Fibroblast of pulmonary artery (primary cell): ENCODE data around the gene AHCYL1.
A peak's percentile ranks its signal among the peaks of the same experiment; 100 is the strongest.

Source experiments
- DNase-seq: peaks from one replicate; pipeline ENCODE4 v3.0.0-alpha.2; 2010; ENCODE audit warnings: low read depth
- H3K4me3 ChIP-seq: replicated peaks from 2 replicates; pipeline ENCODE4 v1.5.1; 2011; ENCODE audit warnings: low read depth, mild to moderate bottlenecking, control low read depth, low read length, moderate library complexity
- TF ChIP-seq, protein P1 (sequence below): IDR thresholded peaks from 2 replicates; pipeline ENCODE4 v1.5.1; 2011; ENCODE audit warnings: mild to moderate bottlenecking, control low read depth, low read length, inconsistent platforms; ENCODE audit errors: missing control alignments

The AHCYL1 gene

DNA sequence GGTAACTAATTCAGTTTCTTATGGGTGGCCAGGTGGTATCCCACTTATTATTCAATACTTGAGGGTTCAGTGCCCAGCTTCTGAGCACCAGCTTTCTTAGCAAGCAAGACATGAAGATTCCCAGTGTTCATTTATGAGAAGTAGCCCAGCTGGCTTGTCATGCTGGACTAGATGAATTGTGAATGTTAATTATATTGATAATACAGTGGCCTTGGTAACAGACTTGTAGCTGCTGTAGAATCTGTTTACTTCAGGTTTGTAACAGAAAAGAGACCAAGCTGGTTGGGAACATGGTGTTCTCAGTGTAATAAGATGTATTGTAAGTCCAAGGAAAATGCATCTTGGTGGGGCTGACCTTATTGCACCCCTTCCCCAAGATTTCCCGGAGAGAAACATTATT, 10.1 kb downstream of the AHCYL1 start:
- no peak overlapping the region for H3K4me3 ChIP-seq
- no peak for DNase-seq
- TF ChIP-seq, protein P1, sequence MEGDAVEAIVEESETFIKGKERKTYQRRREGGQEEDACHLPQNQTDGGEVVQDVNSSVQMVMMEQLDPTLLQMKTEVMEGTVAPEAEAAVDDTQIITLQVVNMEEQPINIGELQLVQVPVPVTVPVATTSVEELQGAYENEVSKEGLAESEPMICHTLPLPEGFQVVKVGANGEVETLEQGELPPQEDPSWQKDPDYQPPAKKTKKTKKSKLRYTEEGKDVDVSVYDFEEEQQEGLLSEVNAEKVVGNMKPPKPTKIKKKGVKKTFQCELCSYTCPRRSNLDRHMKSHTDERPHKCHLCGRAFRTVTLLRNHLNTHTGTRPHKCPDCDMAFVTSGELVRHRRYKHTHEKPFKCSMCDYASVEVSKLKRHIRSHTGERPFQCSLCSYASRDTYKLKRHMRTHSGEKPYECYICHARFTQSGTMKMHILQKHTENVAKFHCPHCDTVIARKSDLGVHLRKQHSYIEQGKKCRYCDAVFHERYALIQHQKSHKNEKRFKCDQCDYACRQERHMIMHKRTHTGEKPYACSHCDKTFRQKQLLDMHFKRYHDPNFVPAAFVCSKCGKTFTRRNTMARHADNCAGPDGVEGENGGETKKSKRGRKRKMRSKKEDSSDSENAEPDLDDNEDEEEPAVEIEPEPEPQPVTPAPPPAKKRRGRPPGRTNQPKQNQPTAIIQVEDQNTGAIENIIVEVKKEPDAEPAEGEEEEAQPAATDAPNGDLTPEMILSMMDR, result no peak

DNA sequence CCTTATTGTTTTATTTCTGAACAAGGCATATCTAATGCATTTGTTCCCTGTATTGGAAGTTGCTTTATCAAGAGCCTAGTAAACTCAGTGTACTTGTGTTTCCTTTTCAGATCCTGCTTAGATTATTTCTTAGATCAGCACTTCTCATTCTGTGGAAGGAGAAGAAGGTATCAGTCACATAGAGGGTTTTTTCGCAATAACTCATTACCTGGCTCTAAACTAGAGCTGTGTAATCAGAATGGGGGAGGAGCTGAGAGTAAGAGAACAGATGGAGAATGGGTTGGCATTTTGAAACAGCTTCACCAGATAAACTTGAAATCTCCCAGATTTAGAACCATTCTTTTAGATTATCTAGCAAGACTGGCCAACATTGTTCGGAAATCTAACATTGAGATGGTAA, 11.0 kb downstream of the AHCYL1 start:
- no peak for DNase-seq
- H3K4me3 ChIP-seq, result no peak overlapping the region
- TF ChIP-seq, protein P1, result no peak

DNA sequence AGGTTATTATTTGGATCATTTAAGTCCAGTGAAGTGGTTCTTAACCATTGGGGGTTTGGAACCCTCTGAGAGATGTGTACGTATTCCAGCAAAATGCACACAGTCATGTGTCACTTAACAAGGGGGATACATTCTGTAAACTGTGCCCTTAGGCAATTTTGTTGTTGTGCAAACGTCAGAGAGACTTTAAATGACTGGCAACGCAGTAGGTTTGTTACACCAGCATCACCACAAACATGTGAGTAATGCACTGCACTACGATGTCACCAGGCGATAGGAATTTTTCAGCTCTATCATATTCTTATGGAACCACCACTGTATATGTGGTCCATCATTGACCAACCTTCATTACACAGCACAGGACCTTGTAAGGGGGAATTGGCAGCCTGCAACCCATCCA, 11.9 kb downstream of the AHCYL1 start:
- TF ChIP-seq, protein P1, result no peak
- peak; percentile 39 for DNase-seq
- no peak overlapping the region for H3K4me3 ChIP-seq

DNA sequence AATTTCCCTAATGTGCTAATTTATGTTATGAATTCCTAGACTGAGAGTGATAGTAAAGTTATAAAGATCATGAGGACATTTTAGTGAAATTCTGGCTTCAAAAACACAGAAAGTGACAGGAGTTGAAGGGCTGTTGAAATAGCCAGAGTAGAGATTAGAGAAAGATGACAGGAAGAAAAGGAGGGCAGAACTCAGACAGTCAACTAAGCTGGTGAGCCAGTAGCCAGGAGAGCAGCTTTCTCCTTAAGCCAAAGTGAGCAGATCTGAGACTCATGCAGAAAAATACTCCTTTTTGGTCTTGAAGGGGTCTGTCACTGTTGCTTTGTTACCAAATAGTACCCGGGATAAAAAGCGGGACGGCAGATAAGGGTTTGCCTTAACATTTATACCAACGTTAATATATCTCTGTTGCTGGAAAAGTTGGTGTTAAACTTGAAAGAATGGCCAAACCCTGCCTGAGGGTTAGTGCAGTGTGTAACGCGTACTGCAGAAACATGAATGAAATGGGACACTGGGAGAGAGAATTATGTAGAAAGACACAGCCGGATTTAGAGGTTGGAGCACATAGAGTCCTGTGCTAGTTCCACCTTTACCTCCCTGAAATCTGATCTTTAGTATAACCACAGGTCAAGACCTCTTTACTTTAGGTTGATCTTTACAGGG, 12.8 kb downstream of the AHCYL1 start:
- TF ChIP-seq, protein P1, result no peak
- DNase-seq, result no peak
- no peak overlapping the region for H3K4me3 ChIP-seq

DNA sequence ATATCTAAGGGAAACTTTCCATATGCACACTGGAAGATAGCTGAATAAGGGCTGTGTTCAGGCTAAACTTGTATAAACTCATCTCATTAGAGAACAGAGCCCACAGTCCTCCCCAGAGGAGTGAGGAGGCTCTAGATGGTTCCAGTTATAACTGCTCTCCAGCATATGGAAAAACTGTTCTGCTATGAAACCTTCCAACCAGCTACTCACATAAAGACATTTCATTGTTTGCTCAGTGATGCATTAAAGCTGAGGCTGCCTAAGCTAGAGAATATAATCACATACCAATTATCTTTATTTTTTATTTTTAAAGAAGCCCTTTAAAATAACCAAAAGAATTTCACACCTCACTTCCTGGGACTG, 13.3 kb downstream of the AHCYL1 start:
- DNase-seq, result no peak
- no peak overlapping the region for H3K4me3 ChIP-seq
- TF ChIP-seq, protein P1, result no peak

DNA sequence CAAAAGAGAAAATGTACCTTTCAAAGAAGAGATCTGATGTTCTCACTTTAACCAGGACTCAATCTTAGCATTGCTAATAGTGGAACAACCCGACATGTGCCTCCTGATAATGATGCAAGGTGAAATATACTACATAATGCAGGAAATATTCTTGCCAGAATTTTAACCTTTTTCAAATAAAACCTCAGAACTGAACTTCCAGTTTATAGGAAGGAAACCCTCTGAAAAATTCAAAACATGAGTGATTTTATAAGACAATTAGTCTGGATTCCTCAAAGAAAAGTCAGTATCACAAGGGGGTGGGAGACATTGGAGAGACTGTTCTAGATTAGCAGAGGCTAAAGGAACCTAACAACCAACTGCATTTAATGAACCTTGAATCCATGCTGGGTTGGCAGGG, 18.1 kb downstream of the AHCYL1 start:
- no peak for DNase-seq
- no peak overlapping the region for H3K4me3 ChIP-seq
- TF ChIP-seq, protein P1, result no peak

DNA sequence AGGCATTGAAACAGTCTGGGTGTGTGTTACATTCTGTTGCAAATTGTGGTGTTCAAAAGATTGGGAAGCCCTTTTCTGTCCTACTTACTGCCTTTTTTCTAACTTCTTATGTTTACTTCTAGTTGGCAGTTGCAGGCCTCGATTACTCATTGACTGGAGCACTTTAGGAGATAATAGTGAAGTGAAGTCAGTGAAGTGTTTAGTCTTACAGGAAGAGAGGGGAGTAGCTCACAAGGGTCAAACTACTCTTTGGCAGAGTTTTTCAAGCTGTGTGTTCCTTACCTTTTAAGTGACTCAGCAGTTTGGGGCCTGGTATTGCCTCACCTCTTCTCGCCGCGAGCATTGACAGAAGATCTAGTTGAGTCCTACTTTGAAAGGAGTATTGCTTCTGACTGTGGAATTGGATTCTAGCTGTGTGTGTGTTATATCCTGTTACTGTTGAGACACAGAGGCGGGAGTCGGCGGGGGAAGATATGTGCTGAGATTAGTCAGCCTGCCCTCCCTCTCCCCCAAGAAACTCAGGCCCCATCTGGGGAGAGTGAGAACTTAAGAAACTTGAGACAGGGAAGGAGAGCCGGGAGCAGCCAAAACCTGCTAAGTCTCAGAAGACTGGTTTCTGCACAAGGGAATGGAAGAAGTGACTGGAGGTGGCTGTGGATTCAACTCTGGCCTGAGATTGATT, 19.3 kb downstream of the AHCYL1 start:
- TF ChIP-seq, protein P1, result no peak
- H3K4me3 ChIP-seq, result peak overlapping the region; percentile 59
- DNase-seq, result peak; percentile 99
